ENCODE measurements around the gene LAMA2. TPM values are rescaled to one million over a fixed set of nuclear protein-coding genes. Genes with fewer than 3 reads are reported as not detected.

The LAMA2 gene
- total and polyA plus RNA-seq, 5 donors from 2014 or later, result 0.06 to 0.47 (median 0.09) TPM

DNA sequence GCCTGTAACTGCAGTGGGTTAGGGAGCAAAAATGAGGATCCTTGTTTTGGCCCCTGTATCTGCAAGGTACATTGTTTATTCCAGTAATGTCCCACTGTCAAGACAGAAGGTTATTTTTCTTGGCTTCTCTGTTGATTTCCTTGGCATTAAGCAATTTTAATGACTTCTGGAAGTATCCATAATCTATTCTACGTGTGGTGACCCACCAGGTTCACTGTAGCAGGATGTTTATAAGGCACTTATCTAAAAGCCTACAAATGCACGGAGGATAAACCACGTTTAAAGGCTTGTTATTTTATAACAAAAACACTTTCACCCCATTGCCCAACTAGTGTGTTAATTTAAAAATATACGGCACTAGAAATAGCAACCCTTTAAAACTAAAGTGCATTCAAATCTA, 294.9 kb downstream of the LAMA2 start:
- Histone ChIP-seq H3K9me3 (ENCODE audit: control insufficient read depth in 2 of 2, low read length in 2 of 2) (no peaks in the 10 kb centered on the region), H3K27me3 (ENCODE audit: control insufficient read depth, insufficient read depth, low read length) (no peaks in the 10 kb centered on the region), H3K36me3 (ENCODE audit: control insufficient read depth, insufficient read depth, low read length) (no peaks in the 10 kb centered on the region), H3K27ac (ENCODE audit: insufficient read depth, low read length, poor library complexity, severe bottlenecking) (no peak overlapping the region), H3K4me1 (ENCODE audit: control insufficient read depth, insufficient read depth, low read length, poor library complexity, severe bottlenecking) (no peaks in the 10 kb centered on the region), H3K4me3 (ENCODE audit: low read depth, low read length) (no peak overlapping the region)
- DNase-seq (no peak), ATAC-seq (ENCODE audit: low read depth in 2 of 2) (no peak)
- Mint-ChIP-seq H3K27ac (no peak overlapping the region), H3K4me3 (no peak overlapping the region), H3K9me3 (peaks cover 0 to 5% (median 0%) of the 10 kb centered on the region in 7 donors), H3K36me3 (no peaks in the 10 kb centered on the region), H3K4me1 (no peaks in the 10 kb centered on the region), H3K27me3 (peaks cover 5% of the 10 kb centered on the region)

DNA sequence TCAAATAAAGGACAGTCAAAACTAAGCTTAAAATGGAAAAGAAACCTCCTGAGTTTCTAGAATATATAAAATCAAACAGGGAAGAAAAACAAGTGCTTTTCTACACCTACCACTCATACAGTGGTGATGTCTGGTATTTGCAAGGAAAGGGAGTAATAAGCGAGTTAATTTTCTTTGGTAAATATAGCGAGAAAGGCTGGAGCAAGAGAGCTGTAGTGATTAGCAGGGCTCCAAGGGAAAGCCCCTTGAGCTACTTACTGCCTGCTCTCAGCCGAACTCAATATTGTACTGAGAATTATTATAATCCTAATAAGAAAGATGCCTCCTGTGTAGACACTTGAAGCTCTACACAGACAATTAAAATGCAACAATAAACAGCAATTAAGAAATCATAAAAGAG, 296.3 kb downstream of the LAMA2 start:
- Mint-ChIP-seq H3K36me3 (no peaks in the 10 kb centered on the region), H3K27me3 (peaks cover 5% of the 10 kb centered on the region), H3K9me3 (peaks cover 0 to 2% (median 0%) of the 10 kb centered on the region in 7 donors), H3K4me1 (no peaks in the 10 kb centered on the region), H3K4me3 (no peak overlapping the region), H3K27ac (no peak overlapping the region)
- Histone ChIP-seq H3K9me3 (ENCODE audit: control insufficient read depth in 2 of 2, low read length in 2 of 2) (no peaks in the 10 kb centered on the region), H3K36me3 (ENCODE audit: control insufficient read depth, insufficient read depth, low read length) (no peaks in the 10 kb centered on the region), H3K4me1 (ENCODE audit: control insufficient read depth, insufficient read depth, low read length, poor library complexity, severe bottlenecking) (no peaks in the 10 kb centered on the region), H3K27me3 (ENCODE audit: control insufficient read depth, insufficient read depth, low read length) (no peaks in the 10 kb centered on the region), H3K4me3 (ENCODE audit: low read depth, low read length) (no peak overlapping the region), H3K27ac (ENCODE audit: insufficient read depth, low read length, poor library complexity, severe bottlenecking) (no peak overlapping the region)
- ATAC-seq (ENCODE audit: low read depth in 2 of 2), result no peak
- no peak for DNase-seq

DNA sequence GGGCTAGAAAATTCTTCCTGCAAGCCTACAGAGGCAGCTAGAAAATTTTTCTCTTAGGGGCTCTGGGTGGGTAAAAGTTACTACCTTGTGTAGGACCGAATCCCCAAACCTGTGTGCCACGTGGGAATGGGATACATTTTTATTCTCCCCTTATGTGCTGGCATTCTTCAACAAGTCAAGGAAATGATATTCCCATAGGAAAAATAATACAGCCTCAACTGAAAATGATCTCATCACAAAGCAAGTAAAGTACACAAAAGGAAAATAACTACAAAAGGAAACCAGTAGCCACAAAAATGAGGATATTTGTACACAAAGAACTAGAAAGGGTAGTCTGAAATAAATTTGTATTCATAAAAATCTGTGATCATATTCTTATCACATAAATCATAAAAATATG, 298.1 kb downstream of the LAMA2 start:
- no peak overlapping the region for H3K27ac ChIP-seq (ENCODE audit: insufficient read depth, low read length, poor library complexity, severe bottlenecking)
- no peaks in the 10 kb centered on the region for H3K36me3 Mint-ChIP-seq
- H3K4me3 Mint-ChIP-seq, result no peak overlapping the region
- no peaks in the 10 kb centered on the region for H3K9me3 ChIP-seq (ENCODE audit: control insufficient read depth in 2 of 2, low read length in 2 of 2)
- H3K4me1 Mint-ChIP-seq, result no peaks in the 10 kb centered on the region
- no peaks in the 10 kb centered on the region for H3K4me1 ChIP-seq (ENCODE audit: control insufficient read depth, insufficient read depth, low read length, poor library complexity, severe bottlenecking)
- no peak overlapping the region for H3K4me3 ChIP-seq (ENCODE audit: low read depth, low read length)
- peaks cover 5% of the 10 kb centered on the region for H3K27me3 Mint-ChIP-seq
- no peaks in the 10 kb centered on the region for H3K27me3 ChIP-seq (ENCODE audit: control insufficient read depth, insufficient read depth, low read length)
- no peaks in the 10 kb centered on the region for H3K36me3 ChIP-seq (ENCODE audit: control insufficient read depth, insufficient read depth, low read length)
- peaks cover 0 to 2% (median 0%) of the 10 kb centered on the region in 7 donors for H3K9me3 Mint-ChIP-seq
- no peak overlapping the region for H3K27ac Mint-ChIP-seq
- ATAC-seq (ENCODE audit: low read depth in 2 of 2) (no peak), DNase-seq (no peak)

DNA sequence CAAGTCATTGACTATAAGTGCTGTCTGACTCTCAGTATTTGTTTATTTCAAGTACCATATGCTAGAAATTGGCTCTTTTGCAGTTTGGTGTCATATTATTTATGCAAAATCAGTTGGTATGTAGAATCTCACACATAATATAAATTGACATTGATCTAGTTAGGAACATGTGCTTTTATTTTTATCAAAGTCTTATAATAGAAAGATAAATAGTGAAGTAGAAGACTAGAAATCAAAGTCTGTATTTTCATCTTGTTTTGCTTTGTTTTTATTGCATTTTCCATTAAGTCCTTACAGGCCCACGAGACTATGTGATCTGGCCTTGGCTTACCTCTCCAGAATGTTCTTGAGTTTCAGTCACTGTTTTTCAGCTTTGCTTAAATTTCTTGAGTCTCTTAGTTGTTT, 300.3 kb downstream of the LAMA2 start:
- no peak for DNase-seq
- H3K27me3 ChIP-seq (ENCODE audit: control insufficient read depth, insufficient read depth, low read length), result no peaks in the 10 kb centered on the region
- H3K27ac Mint-ChIP-seq, result no peak overlapping the region
- H3K36me3 ChIP-seq (ENCODE audit: control insufficient read depth, insufficient read depth, low read length), result no peaks in the 10 kb centered on the region
- peaks cover 5% of the 10 kb centered on the region for H3K27me3 Mint-ChIP-seq
- no peak for ATAC-seq (ENCODE audit: low read depth in 2 of 2)
- H3K9me3 ChIP-seq (ENCODE audit: control insufficient read depth in 2 of 2, low read length in 2 of 2), result no peaks in the 10 kb centered on the region
- H3K4me1 Mint-ChIP-seq, result no peaks in the 10 kb centered on the region
- H3K4me1 ChIP-seq (ENCODE audit: control insufficient read depth, insufficient read depth, low read length, poor library complexity, severe bottlenecking), result no peaks in the 10 kb centered on the region
- no peaks in the 10 kb centered on the region for H3K36me3 Mint-ChIP-seq
- no peak overlapping the region for H3K4me3 ChIP-seq (ENCODE audit: low read depth, low read length)
- H3K27ac ChIP-seq (ENCODE audit: insufficient read depth, low read length, poor library complexity, severe bottlenecking), result no peak overlapping the region
- peaks cover 0 to 2% (median 0%) of the 10 kb centered on the region in 7 donors for H3K9me3 Mint-ChIP-seq
- no peak overlapping the region for H3K4me3 Mint-ChIP-seq

DNA sequence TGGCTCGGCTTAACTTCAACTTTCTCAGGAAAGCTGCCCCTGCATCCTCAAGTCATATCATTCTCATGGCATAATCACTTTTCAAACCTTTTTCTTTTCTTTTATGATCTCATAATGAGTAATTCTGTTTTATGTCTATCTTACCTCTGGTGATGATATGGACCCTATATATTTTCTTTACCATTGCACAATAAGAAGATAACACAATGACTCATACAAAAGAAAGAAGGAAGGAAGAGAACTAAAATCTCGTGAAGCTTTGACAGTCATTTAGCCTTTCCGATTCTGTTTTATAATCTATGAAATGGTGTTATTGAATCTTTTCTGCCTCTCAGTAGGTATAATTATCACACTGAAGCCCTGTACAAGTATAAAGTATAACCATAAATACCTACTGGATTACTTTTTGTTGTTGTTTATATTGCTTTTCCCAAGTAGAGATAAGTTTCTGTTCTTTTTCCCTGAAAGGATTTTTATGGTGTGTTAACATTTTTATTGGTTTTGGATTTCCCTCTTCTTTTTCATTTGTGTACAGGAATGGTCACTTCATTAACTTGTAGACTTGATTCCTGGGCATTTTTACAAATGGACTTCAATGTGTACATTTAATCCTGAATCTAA, 300.9 kb downstream of the LAMA2 start:
- Histone ChIP-seq H3K27me3 (ENCODE audit: control insufficient read depth, insufficient read depth, low read length) (no peaks in the 10 kb centered on the region), H3K27ac (ENCODE audit: insufficient read depth, low read length, poor library complexity, severe bottlenecking) (no peak overlapping the region), H3K4me3 (ENCODE audit: low read depth, low read length) (no peak overlapping the region), H3K9me3 (ENCODE audit: control insufficient read depth in 2 of 2, low read length in 2 of 2) (no peaks in the 10 kb centered on the region), H3K4me1 (ENCODE audit: control insufficient read depth, insufficient read depth, low read length, poor library complexity, severe bottlenecking) (no peaks in the 10 kb centered on the region), H3K36me3 (ENCODE audit: control insufficient read depth, insufficient read depth, low read length) (no peaks in the 10 kb centered on the region)
- Mint-ChIP-seq H3K27ac (no peak overlapping the region), H3K27me3 (peaks cover 5% of the 10 kb centered on the region), H3K9me3 (peaks cover 0 to 2% (median 0%) of the 10 kb centered on the region in 7 donors), H3K4me3 (no peak overlapping the region), H3K36me3 (no peaks in the 10 kb centered on the region), H3K4me1 (no peaks in the 10 kb centered on the region)
- DNase-seq (no peak), ATAC-seq (ENCODE audit: low read depth in 2 of 2) (no peak)

DNA sequence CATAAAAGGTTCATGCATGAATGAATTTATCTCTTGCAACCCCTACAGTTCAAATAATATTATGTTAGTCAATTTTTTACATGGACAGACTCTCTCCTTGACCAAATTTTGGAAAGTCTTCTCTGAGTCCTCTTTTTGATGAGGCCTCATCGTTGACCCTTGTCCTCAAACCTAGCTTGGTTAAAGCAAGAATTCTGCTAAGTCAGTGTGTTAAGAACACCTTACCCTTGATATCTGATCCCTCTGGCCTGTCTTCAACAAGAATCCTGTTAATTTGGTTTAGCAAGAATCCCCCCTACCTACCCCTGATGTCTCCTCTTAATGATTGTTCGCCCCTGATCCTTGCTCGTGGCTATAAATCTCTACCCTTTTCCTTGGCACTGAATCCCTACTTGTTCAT, 301.4 kb downstream of the LAMA2 start:
- H3K9me3 ChIP-seq (ENCODE audit: control insufficient read depth in 2 of 2, low read length in 2 of 2), result no peaks in the 10 kb centered on the region
- Mint-ChIP-seq H3K4me1 (no peaks in the 10 kb centered on the region), H3K27me3 (peaks cover 5% of the 10 kb centered on the region), H3K4me3 (no peak overlapping the region), H3K27ac (no peak overlapping the region), H3K36me3 (no peaks in the 10 kb centered on the region), H3K9me3 (peaks cover 0 to 2% (median 0%) of the 10 kb centered on the region in 7 donors)
- no peak for ATAC-seq (ENCODE audit: low read depth in 2 of 2)
- no peak overlapping the region for H3K4me3 ChIP-seq (ENCODE audit: low read depth, low read length)
- no peak for DNase-seq
- H3K4me1 ChIP-seq (ENCODE audit: control insufficient read depth, insufficient read depth, low read length, poor library complexity, severe bottlenecking), result no peaks in the 10 kb centered on the region
- no peaks in the 10 kb centered on the region for H3K27me3 ChIP-seq (ENCODE audit: control insufficient read depth, insufficient read depth, low read length)
- no peaks in the 10 kb centered on the region for H3K36me3 ChIP-seq (ENCODE audit: control insufficient read depth, insufficient read depth, low read length)
- H3K27ac ChIP-seq (ENCODE audit: insufficient read depth, low read length, poor library complexity, severe bottlenecking), result no peak overlapping the region

DNA sequence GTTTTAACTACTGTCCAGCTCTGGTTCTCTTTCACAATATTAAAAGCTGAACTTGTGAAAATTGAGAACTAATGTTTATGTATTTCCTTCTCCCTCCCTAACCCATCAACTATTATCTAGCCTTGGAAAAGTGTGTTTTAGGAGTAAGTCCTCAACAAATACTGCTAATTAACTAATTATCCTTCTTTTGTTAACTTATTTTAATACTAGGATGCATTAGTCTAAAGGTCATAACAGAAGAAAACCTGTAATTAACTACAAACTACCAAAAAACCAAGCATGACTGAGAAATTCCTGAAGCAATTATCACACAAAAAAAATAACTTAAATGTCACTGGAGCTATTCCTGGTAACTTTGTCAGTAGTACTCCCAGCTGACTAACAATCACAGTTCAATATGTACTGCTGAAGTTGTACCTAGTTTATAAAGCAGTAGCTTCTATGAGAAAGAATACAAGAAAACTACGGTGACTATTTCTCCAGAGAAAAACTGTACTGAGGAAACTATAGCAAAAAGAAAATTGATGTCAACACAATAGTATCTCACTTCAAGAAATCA, 301.9 kb downstream of the LAMA2 start:
- Histone ChIP-seq H3K4me3 (ENCODE audit: low read depth, low read length) (no peak overlapping the region), H3K27ac (ENCODE audit: insufficient read depth, low read length, poor library complexity, severe bottlenecking) (no peak overlapping the region), H3K27me3 (ENCODE audit: control insufficient read depth, insufficient read depth, low read length) (no peaks in the 10 kb centered on the region), H3K9me3 (ENCODE audit: control insufficient read depth in 2 of 2, low read length in 2 of 2) (no peaks in the 10 kb centered on the region), H3K4me1 (ENCODE audit: control insufficient read depth, insufficient read depth, low read length, poor library complexity, severe bottlenecking) (no peaks in the 10 kb centered on the region), H3K36me3 (ENCODE audit: control insufficient read depth, insufficient read depth, low read length) (no peaks in the 10 kb centered on the region)
- H3K9me3 Mint-ChIP-seq, result peaks cover 0 to 2% (median 0%) of the 10 kb centered on the region in 7 donors
- no peaks in the 10 kb centered on the region for H3K4me1 Mint-ChIP-seq
- H3K36me3 Mint-ChIP-seq, result no peaks in the 10 kb centered on the region
- no peak for DNase-seq
- no peak overlapping the region for H3K27ac Mint-ChIP-seq
- ATAC-seq (ENCODE audit: low read depth in 2 of 2), result no peak
- no peak overlapping the region for H3K4me3 Mint-ChIP-seq
- H3K27me3 Mint-ChIP-seq, result peaks cover 5% of the 10 kb centered on the region

DNA sequence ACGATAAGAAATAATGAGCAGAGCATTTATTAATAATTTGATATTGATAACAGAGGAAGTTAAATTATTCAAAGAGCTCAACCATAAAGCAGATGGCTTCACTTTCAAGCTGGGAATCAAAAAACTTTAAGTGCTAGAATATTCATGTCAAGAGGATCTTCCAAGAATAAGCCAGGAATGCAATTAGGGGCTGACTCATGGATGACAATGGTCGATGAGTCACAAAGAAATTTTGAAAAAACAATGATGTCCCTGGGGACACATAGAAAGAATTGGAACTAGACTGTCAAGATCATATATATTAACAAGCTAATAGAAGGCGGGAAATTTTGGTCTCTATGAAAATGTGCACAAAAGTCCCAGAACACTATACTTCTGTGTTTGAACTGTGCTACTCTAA, 304.1 kb downstream of the LAMA2 start:
- H3K4me1 Mint-ChIP-seq, result no peaks in the 10 kb centered on the region
- H3K36me3 Mint-ChIP-seq, result no peaks in the 10 kb centered on the region
- no peaks in the 10 kb centered on the region for H3K36me3 ChIP-seq (ENCODE audit: control insufficient read depth, insufficient read depth, low read length)

More for the DNA sequence above, 304.1 kb downstream of the LAMA2 start:
- Histone ChIP-seq H3K27me3 (ENCODE audit: control insufficient read depth, insufficient read depth, low read length) (no peaks in the 10 kb centered on the region), H3K27ac (ENCODE audit: insufficient read depth, low read length, poor library complexity, severe bottlenecking) (no peak overlapping the region), H3K4me3 (ENCODE audit: low read depth, low read length) (no peak overlapping the region), H3K4me1 (ENCODE audit: control insufficient read depth, insufficient read depth, low read length, poor library complexity, severe bottlenecking) (no peaks in the 10 kb centered on the region), H3K9me3 (ENCODE audit: control insufficient read depth in 2 of 2, low read length in 2 of 2) (no peaks in the 10 kb centered on the region)
- Mint-ChIP-seq H3K9me3 (peaks cover 0 to 2% (median 0%) of the 10 kb centered on the region in 7 donors), H3K27me3 (no peaks in the 10 kb centered on the region), H3K4me3 (no peak overlapping the region), H3K27ac (no peak overlapping the region)
- DNase-seq, result no peak
- ATAC-seq (ENCODE audit: low read depth in 2 of 2), result no peak
